ENCODE measurements around the gene XKR7. TPM values are rescaled to one million over a fixed set of nuclear protein-coding genes. Genes with fewer than 3 reads are reported as not detected.

Gene XKR7
- total RNA-seq, 4 donors from 2014 or later: under 0.01 TPM; not detected in 3

DNA sequence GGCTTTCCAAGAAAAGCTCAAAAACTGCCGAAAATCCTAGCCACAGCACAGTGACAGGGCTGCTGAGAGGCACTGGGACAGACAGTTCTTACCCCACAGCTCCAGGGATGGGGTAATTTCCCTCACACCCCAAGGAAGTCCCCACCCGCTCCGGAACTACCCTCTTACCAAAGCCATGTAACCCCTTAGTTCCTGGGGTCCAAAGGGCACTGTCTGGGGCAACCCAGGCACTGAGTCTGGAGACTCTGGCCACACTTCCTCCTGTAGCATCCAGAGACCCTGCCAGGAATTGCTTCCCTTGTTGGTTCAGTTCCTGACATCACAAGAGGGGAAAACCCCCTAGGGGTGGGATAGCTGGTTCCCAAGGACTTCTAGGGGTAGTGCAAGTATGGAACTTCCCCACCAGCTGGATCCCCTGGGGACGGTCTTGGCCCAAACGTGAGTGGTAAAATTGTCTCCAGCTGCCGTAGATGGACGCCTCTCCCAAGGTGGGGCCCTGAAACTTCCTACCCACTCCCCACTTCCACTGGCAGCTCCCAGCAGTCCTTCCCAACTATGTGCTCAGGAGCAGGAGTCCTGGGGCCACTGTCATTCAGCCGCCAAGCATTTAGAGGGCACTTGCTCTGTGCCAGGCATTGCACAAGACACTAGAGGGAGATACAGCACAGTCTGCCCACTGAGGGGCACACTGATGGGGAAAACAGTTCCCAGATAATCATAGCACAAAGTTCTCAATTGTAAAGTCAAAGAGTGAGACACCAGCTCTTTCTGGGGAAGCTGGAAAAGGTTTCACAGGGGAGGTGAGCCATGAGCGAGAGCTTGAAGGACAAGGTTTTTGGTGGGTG is 66.9 kb downstream of the XKR7 start:
- 42% methylated on average over 9 of the region's 9 CpGs; no CpG with 5 or more reads in 1 of the 2 donors for WGBS, 2 donors (ENCODE audit: low coverage in 1 of 2)
- peaks cover 69% of the 10 kb centered on the region for H3K27me3 ChIP-seq
- TF ChIP-seq POLR2AphosphoS5 (IDR thresholded peaks at IDR 0.05) (no peak), POLR2A (IDR thresholded peaks at IDR 0.05) (no peak), EP300 (IDR thresholded peaks at IDR 0.05; ENCODE audit: low read depth) (no peak)
- TF ChIP-seq, protein P1, sequence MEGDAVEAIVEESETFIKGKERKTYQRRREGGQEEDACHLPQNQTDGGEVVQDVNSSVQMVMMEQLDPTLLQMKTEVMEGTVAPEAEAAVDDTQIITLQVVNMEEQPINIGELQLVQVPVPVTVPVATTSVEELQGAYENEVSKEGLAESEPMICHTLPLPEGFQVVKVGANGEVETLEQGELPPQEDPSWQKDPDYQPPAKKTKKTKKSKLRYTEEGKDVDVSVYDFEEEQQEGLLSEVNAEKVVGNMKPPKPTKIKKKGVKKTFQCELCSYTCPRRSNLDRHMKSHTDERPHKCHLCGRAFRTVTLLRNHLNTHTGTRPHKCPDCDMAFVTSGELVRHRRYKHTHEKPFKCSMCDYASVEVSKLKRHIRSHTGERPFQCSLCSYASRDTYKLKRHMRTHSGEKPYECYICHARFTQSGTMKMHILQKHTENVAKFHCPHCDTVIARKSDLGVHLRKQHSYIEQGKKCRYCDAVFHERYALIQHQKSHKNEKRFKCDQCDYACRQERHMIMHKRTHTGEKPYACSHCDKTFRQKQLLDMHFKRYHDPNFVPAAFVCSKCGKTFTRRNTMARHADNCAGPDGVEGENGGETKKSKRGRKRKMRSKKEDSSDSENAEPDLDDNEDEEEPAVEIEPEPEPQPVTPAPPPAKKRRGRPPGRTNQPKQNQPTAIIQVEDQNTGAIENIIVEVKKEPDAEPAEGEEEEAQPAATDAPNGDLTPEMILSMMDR (IDR thresholded peaks at IDR 0.05): no peak
- intact Hi-C loops (cut with DNase I; ENCODE audit: low total_unique reads) (loop anchor here (10.0 kb wide), 1 partner anchor 210 kb away; no protein-coding TSS in a partner anchor), in situ Hi-C loops (cut with MboI; ENCODE audit: low pct_ligation_motif_present in 1 of 4, low pct_unique_long_range_greater_than_20kb in 1 of 4, low sequenced_read_pairs in 3 of 4) (no loop called here)
- no peak overlapping the region for H3K27ac ChIP-seq
- no peak for DNase-seq
- no peak overlapping the region for H3K4me3 ChIP-seq
- no peaks in the 10 kb centered on the region for H3K36me3 ChIP-seq
- no peaks in the 10 kb centered on the region for H3K9me3 ChIP-seq
- peaks cover 0 to 12% (median 8%) of the 10 kb centered on the region in 4 donors for H3K4me1 ChIP-seq

DNA sequence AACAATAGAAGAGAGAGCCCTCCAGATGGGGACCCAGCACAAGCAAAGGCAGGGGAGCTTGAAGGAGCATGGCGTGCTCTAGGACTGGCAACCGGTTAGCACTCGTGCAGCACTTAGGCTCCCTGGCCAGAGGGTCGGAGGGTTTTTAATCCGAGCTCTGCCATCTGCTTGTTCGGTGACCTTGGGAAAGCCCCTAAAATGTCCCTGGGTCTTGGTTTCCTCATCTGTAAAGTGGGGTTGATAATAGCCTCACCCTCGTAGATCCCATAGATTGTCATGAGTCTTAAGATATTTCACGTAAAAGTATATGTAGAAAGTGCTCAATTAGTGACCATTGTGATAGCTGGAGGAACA is 67.5 kb downstream of the XKR7 start:
- H3K27ac ChIP-seq: no peak overlapping the region
- intact Hi-C loops (cut with DNase I; ENCODE audit: low total_unique reads) (loop anchor here (10.0 kb wide), 1 partner anchor 211 kb away; no protein-coding TSS in a partner anchor), in situ Hi-C loops (cut with MboI; ENCODE audit: low pct_ligation_motif_present in 1 of 4, low pct_unique_long_range_greater_than_20kb in 1 of 4, low sequenced_read_pairs in 3 of 4) (no loop called here)
- H3K4me3 ChIP-seq: no peak overlapping the region
- peaks cover 68% of the 10 kb centered on the region for H3K27me3 ChIP-seq
- H3K9me3 ChIP-seq: no peaks in the 10 kb centered on the region
- H3K4me1 ChIP-seq: peaks cover 0 to 12% (median 8%) of the 10 kb centered on the region in 4 donors
- TF ChIP-seq, protein P1 (IDR thresholded peaks at IDR 0.05): no peak
- WGBS, 2 donors (ENCODE audit: low coverage in 1 of 2): 62% methylated on average over 8 of the region's 8 CpGs; no CpG with 5 or more reads in 1 of the 2 donors
- no peak for DNase-seq
- no peaks in the 10 kb centered on the region for H3K36me3 ChIP-seq

DNA sequence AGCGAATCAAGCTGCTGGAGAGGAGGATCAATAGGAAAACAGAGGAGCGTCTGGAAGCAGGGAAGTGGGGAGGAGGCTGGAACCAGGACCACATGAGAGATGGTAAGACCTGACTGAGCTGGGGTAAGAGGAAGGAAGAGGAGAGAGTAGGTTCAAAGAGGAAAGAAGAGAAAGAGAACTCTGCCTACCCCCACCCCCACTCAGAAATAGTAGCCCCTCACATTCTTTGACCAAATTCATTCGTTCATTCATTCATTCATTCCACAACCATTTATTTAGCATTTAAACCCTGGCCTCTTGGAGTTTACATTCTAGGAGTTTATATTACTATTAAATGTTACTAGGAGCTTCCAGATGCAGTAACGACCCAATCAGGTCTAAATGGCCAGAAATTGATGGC is 68.3 kb downstream of the XKR7 start:
- in situ Hi-C loops (cut with MboI; ENCODE audit: low pct_ligation_motif_present in 1 of 4, low pct_unique_long_range_greater_than_20kb in 1 of 4, low sequenced_read_pairs in 3 of 4): no loop called here
- TF ChIP-seq POLR2A (IDR thresholded peaks at IDR 0.05): no peak
- no peak for TF ChIP-seq POLR2AphosphoS5 (IDR thresholded peaks at IDR 0.05)
- TF ChIP-seq EP300 (IDR thresholded peaks at IDR 0.05; ENCODE audit: low read depth): no peak
- TF ChIP-seq, protein P1 (IDR thresholded peaks at IDR 0.05): no peak
- Histone ChIP-seq H3K36me3 (no peaks in the 10 kb centered on the region), H3K9me3 (no peaks in the 10 kb centered on the region), H3K27me3 (peaks cover 59% of the 10 kb centered on the region), H3K4me3 (no peak overlapping the region), H3K27ac (no peak overlapping the region), H3K4me1 (peaks cover 0 to 8% (median 3%) of the 10 kb centered on the region in 4 donors)
- intact Hi-C loops (cut with DNase I; ENCODE audit: low total_unique reads): loop anchor here (10.0 kb wide), 1 partner anchor 211 kb away; no protein-coding TSS in a partner anchor
- no peak for DNase-seq
- WGBS, 2 donors (ENCODE audit: low coverage in 1 of 2): 39 to 50% methylated on average over 4 of the region's 4 CpGs

DNA sequence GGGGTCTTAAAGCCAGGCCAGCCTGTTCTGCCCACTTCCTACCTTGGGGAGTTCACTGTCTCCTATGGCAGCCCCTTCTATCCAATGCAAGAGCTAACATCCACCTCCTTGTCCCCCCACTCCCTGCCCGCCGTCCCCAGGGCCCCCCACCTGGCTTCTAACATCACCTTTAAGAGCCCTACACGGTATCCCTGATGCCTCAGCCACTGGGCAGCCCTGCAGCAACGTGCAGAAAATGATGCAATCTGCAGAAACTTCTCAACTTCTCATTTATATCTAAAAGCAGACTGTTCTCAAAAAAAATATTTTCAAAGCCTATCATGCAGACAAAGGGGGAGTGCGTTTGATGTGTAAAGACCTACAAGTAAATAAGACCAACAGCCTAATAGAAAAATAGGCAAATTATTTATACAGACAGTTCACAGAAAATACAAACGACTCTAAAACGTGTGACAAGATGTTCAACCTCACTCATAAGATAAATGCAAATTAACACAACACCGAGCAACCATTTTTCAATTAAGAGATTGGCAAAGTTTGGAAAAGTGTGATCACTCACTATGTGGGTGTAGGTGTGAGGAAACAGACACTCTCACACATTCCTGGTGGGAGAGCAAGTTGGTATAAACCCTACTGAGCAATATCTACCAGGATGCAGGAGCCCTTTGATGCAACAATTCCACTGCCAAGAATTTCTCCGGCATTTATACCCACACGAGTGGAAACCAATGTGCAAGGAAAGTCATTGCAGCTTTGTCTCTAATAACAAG is 69.0 kb downstream of the XKR7 start:
- Histone ChIP-seq H3K27ac (no peak overlapping the region), H3K4me1 (peaks cover 0 to 1% (median 0%) of the 10 kb centered on the region in 4 donors), H3K4me3 (no peak overlapping the region), H3K27me3 (peaks cover 54% of the 10 kb centered on the region), H3K9me3 (no peaks in the 10 kb centered on the region), H3K36me3 (no peaks in the 10 kb centered on the region)
- intact Hi-C loops (cut with DNase I; ENCODE audit: low total_unique reads): loop anchor here (10.0 kb wide), 1 partner anchor 212 kb away; no protein-coding TSS in a partner anchor
- no peak for DNase-seq
- in situ Hi-C loops (cut with MboI; ENCODE audit: low pct_ligation_motif_present in 1 of 4, low pct_unique_long_range_greater_than_20kb in 1 of 4, low sequenced_read_pairs in 3 of 4): no loop called here
- 51 to 58% methylated on average over 5 to 10 of the region's 10 CpGs for WGBS, 2 donors (ENCODE audit: low coverage in 1 of 2)
- TF ChIP-seq POLR2A (IDR thresholded peaks at IDR 0.05): no peak
- TF ChIP-seq, protein P1 (IDR thresholded peaks at IDR 0.05): no peak
- TF ChIP-seq EP300 (IDR thresholded peaks at IDR 0.05; ENCODE audit: low read depth): no peak
- no peak for TF ChIP-seq POLR2AphosphoS5 (IDR thresholded peaks at IDR 0.05)

All from transverse colon (tissue), 4 donors.